ENCODE results near the gene KCNH3. TPM values are rescaled to one million over a fixed set of nuclear protein-coding genes. Genes with fewer than 3 reads are reported as not detected.

Gene KCNH3
- total and polyA plus RNA-seq, 2 donors (not counting 3 experiments of a cell fraction or from before 2014, with no cell fraction given) = 0.13 to 0.14 TPM

- Histone ChIP-seq H3K4me2 (ENCODE audit: insufficient read depth, low read length) (peak overlapping the region; percentile 45), H3K4me3 (replicated peaks in 1 of 3; ENCODE audit: insufficient read depth in 1 of 3, low read depth in 1 of 3, low read length in 3 of 3) (no peak overlapping the region), H3K79me2 (ENCODE audit: control insufficient read depth, insufficient read depth, low read length) (peaks cover 7% of the 10 kb centered on the region), H3K36me3 (ENCODE audit: control insufficient read depth in 2 of 2, extremely low read depth in 1 of 2, insufficient read depth in 2 of 2, low read length in 2 of 2) (peaks cover 1 to 2% of the 10 kb centered on the region in 2 experiments), H3K27ac (ENCODE audit: insufficient read depth, low read depth, low read length) (peak overlapping the region; percentile 86), H2AFZ (ENCODE audit: low read depth, low read length) (no peak overlapping the region), H4K20me1 (replicated peaks; ENCODE audit: control insufficient read depth, extremely low read depth, insufficient read depth, low read length) (no peaks in the 10 kb centered on the region), H3K9me1 (replicated peaks; ENCODE audit: control insufficient read depth, extremely low read depth, insufficient read depth, low read length) (no peaks in the 10 kb centered on the region), H3K27me3 (ENCODE audit: control insufficient read depth in 2 of 2, insufficient read depth in 2 of 2, low read length in 2 of 2) (no peaks in the 10 kb centered on the region), H3K4me1 (ENCODE audit: control insufficient read depth, extremely low read depth, insufficient read depth, low read length) (peaks cover 70% of the 10 kb centered on the region), H3K9me3 (replicated peaks; ENCODE audit: control insufficient read depth, insufficient read depth, low read length) (no peaks in the 10 kb centered on the region), H3K9ac (replicated peaks; ENCODE audit: extremely low read depth, insufficient read depth, low read length) (peak overlapping the region; percentile 40)
- no TSS peak for BruUV-seq (replicated peaks)
- TF ChIP-seq, protein P1, sequence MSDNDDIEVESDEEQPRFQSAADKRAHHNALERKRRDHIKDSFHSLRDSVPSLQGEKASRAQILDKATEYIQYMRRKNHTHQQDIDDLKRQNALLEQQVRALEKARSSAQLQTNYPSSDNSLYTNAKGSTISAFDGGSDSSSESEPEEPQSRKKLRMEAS (IDR thresholded peaks at IDR 0.05; ENCODE audit: insufficient read depth, insufficient read length) = no peak
- TF ChIP-seq POLR2AphosphoS5 (IDR thresholded peaks at IDR 0.05; ENCODE audit: insufficient read depth, low read depth, low read length) (no peak), FOS (IDR thresholded peaks at IDR 0.05; ENCODE audit: borderline replicate concordance, insufficient read depth, low read length) (no peak), EZH2 (IDR thresholded peaks at IDR 0.05; ENCODE audit: borderline replicate concordance, low read depth, low read length, severe bottlenecking) (no peak), POLR2A (IDR thresholded peaks at IDR 0.05; ENCODE audit: low read depth, low read length) (no peak), JUN (IDR thresholded peaks at IDR 0.05; ENCODE audit: borderline replicate concordance, insufficient read depth, insufficient read length, low read depth) (no peak), MYC (IDR thresholded peaks at IDR 0.05; ENCODE audit: low read depth, low read length) (no peak), GATA2 (IDR thresholded peaks at IDR 0.05; ENCODE audit: insufficient read depth, insufficient read length, low read depth, low read length) (no peak)
- TF ChIP-seq, protein P2, sequence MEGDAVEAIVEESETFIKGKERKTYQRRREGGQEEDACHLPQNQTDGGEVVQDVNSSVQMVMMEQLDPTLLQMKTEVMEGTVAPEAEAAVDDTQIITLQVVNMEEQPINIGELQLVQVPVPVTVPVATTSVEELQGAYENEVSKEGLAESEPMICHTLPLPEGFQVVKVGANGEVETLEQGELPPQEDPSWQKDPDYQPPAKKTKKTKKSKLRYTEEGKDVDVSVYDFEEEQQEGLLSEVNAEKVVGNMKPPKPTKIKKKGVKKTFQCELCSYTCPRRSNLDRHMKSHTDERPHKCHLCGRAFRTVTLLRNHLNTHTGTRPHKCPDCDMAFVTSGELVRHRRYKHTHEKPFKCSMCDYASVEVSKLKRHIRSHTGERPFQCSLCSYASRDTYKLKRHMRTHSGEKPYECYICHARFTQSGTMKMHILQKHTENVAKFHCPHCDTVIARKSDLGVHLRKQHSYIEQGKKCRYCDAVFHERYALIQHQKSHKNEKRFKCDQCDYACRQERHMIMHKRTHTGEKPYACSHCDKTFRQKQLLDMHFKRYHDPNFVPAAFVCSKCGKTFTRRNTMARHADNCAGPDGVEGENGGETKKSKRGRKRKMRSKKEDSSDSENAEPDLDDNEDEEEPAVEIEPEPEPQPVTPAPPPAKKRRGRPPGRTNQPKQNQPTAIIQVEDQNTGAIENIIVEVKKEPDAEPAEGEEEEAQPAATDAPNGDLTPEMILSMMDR (IDR thresholded peaks at IDR 0.05; ENCODE audit: extremely low read depth in 1 of 2, insufficient read depth in 1 of 2, low read depth in 1 of 2, low read length in 2 of 2) = no peak
- FAIRE-seq (no peak), DNase-seq (ENCODE audit: low read depth, low spot score) (peak; percentile 54)
- POLR2A ChIA-PET = interaction anchor here (3.2 kb wide), 1 partner anchor 139 kb away, joined by 14 read pairs; the partner anchor contains the start of gene SPATS2
- dilution Hi-C loops (cut with MboI; ENCODE audit: extremely low pct_ligation_motif_present, low sequenced_read_pairs) = loop anchor here (25.0 kb wide), 1 partner anchor 143 kb away; the partner anchor contains the start of gene SPATS2
- CTCF ChIA-PET = interaction anchor here (2.6 to 6.8 kb wide), 4 partner anchors 8 to 158 kb away, joined by 9 to 78 read pairs (median 27); partner anchors contain the start of gene DNAJC22
- intact Hi-C loops (cut with micrococcal nuclease) = no loop called here
These were observed 33.2 kb upstream of the KCNH3 start for GRCh38 chr12:49505672-49506071.

Data from endothelial cell of umbilical vein (primary cell).